HG03095 (cell line): Measurements from ENCODE around the gene OR10G2.
"Not testable (repeated sequence)": the region's sequence is repeated elsewhere in the genome, so short reads cannot be mapped to it uniquely, and the experiment has no call there.

Experiments
- ATAC-seq: cut with Tn5 transposase; IDR thresholded peaks from one replicate; pipeline ENCODE4 v1.9.1; 2021; ENCODE audit warnings: moderate library complexity; ENCODE audit not compliant: unreplicated experiment

Gene OR10G2

GRCh38 chr14:21634840-21635239 lies at the start of gene OR10G2:
Gene OR10G2, minus strand, starts transcription at chr14:21634940. Its CDS starts 98 bp downstream, at chr14:21634842.
- ATAC-seq: no peak

GRCh38 chr14:21680072-21680471 lies 45.3 kb upstream of the OR10G2 start:
- no peak for ATAC-seq

- ATAC-seq: no peak
These were observed 40.8 kb upstream of the OR10G2 start for GRCh38 chr14:21675566-21675965.

- ATAC-seq: no peak
These were observed 39.0 kb upstream of the OR10G2 start, which contains the start of gene OR4E1 for GRCh38 chr14:21673718-21674117. Gene OR4E1, minus strand, starts transcription at chr14:21673818. Its CDS starts 2,883 bp downstream, at chr14:21670935.

- no peak for ATAC-seq
These were observed 37.4 kb upstream of the OR10G2 start for GRCh38 chr14:21672116-21672515.

- no peak for ATAC-seq
These were observed 36.6 kb upstream of the OR10G2 start for GRCh38 chr14:21671371-21671770.

GRCh38 chr14:21669284-21669683 lies 34.5 kb upstream of the OR10G2 start:
- no peak for ATAC-seq

- ATAC-seq: no peak
These were observed 33.6 kb upstream of the OR10G2 start for GRCh38 chr14:21668377-21668776.

GRCh38 chr14:21656980-21657379 lies 22.2 kb upstream of the OR10G2 start:
- ATAC-seq: no peak

- ATAC-seq: no peak
These were observed 19.5 kb upstream of the OR10G2 start for GRCh38 chr14:21654215-21654614.

- ATAC-seq: no peak
These were observed 18.7 kb upstream of the OR10G2 start, which contains the start of gene OR4E2 for GRCh38 chr14:21653331-21653885. Gene OR4E2, plus strand, starts transcription at chr14:21653835. Its CDS starts 11,248 bp downstream, at chr14:21665083.

GRCh38 chr14:21652209-21652808 lies 17.6 kb upstream of the OR10G2 start:
- no peak for ATAC-seq

- no peak for ATAC-seq
These were observed 12.6 kb upstream of the OR10G2 start for GRCh38 chr14:21647380-21647779.

- no peak for ATAC-seq
These were observed 8.7 kb upstream of the OR10G2 start for GRCh38 chr14:21643407-21643806.

- no peak for ATAC-seq
These were observed 7.9 kb upstream of the OR10G2 start for GRCh38 chr14:21642683-21643082.

- no peak for ATAC-seq
These were observed 3.7 kb downstream of the OR10G2 start for GRCh38 chr14:21631084-21631483.

- not testable (repeated sequence) for ATAC-seq
These were observed 4.2 kb downstream of the OR10G2 start for GRCh38 chr14:21630503-21630902.

GRCh38 chr14:21626491-21627230 lies 8.1 kb downstream of the OR10G2 start:
- ATAC-seq: no peak

GRCh38 chr14:21617614-21618013 lies 17.1 kb downstream of the OR10G2 start:
- ATAC-seq: no peak

- ATAC-seq: no peak
These were observed 20.5 kb downstream of the OR10G2 start for GRCh38 chr14:21614240-21614639.

- ATAC-seq: no peak
These were observed 22.4 kb downstream of the OR10G2 start for GRCh38 chr14:21612324-21612723.

GRCh38 chr14:21602181-21602580 lies 32.6 kb downstream of the OR10G2 start:
- not testable (repeated sequence) for ATAC-seq
